Suprapubic skin (tissue), 4 donors: ENCODE results near the gene TBC1D5. TPM values are rescaled to one million over a fixed set of nuclear protein-coding genes. Genes with fewer than 3 reads are reported as not detected.
"Not testable (repeated sequence)": the region's sequence is repeated elsewhere in the genome, so short reads cannot be mapped to it uniquely, and the experiment has no call there.

Experiments
- DNase-seq, 2 donors: peaks; one replicate each; pipeline ENCODE4 v3.0.0-alpha.2; 2019; ENCODE audit warnings: low spot score in 2 of 2
- H3K27ac ChIP-seq: fragments of 200-600 bp; sonication (generic); one replicate; pipeline ENCODE4 v1.5.1; 2019
- H3K27me3 ChIP-seq: fragments of 200-600 bp; sonication (generic); one replicate; pipeline ENCODE4 v1.5.1; 2019
- H3K36me3 ChIP-seq: fragments of 200-600 bp; sonication (generic); one replicate; pipeline ENCODE4 v1.5.1; 2019
- H3K4me1 ChIP-seq: fragments of 200-600 bp; sonication (generic); one replicate; pipeline ENCODE4 v1.5.1; 2019
- H3K4me3 ChIP-seq: fragments of 200-600 bp; sonication (generic); one replicate; pipeline ENCODE4 v1.5.1; 2019; ENCODE audit warnings: mild to moderate bottlenecking
- H3K9me3 ChIP-seq: fragments of 200-600 bp; sonication (generic); one replicate; pipeline ENCODE4 v1.5.1; 2019
- CTCF ChIP-seq, 2 donors: fragments of 200-600 bp in 1 of 2; fragments of 450-650 bp in 1 of 2; sonication (generic) in 1 of 2; IDR thresholded peaks; one replicate each; pipeline ENCODE4 v1.5.1; 2016 to 2019; ENCODE audit warnings: antibody characterized with exemption in 2 of 2, mild to moderate bottlenecking in 1 of 2, moderate library complexity in 1 of 2
- EP300 ChIP-seq: sonication (generic); formaldehyde crosslinking; IDR thresholded peaks from one replicate; pipeline ENCODE4 v1.6.1; 2017; ENCODE audit warnings: antibody characterized with exemption
- POLR2A ChIP-seq, 2 donors: fragments of 450-650 bp; IDR thresholded peaks; one replicate each; pipeline ENCODE4 v1.6.1; 2017; ENCODE audit warnings: antibody characterized with exemption in 2 of 2, mild to moderate bottlenecking in 2 of 2, moderate library complexity in 2 of 2
- POLR2AphosphoS5 ChIP-seq, 3 donors: sonication (generic); formaldehyde crosslinking; IDR thresholded peaks; one replicate each; pipeline ENCODE4 v1.6.1; 2017; ENCODE audit warnings: antibody characterized with exemption in 3 of 3
- WGBS: methylation state at CpG from one replicate; pipeline ENCODE4 v1.1.5; 2018; 5-methylcytosine and 5-hydroxymethylcytosine counted together
- total RNA-seq, 4 donors: library from RNA; depleted of rRNA; stranded (reverse); fragments of >200 nt; gene quantifications; one replicate each; pipeline ENCODE4 v1.1.0, GENCODE V29; 2016

The TBC1D5 gene
- total RNA-seq, 4 donors from 2014 or later = 66.4 to 98.5 (median 79.9) TPM

- H3K4me1 ChIP-seq = peaks cover 2% of the 10 kb centered on the region
- H3K27me3 ChIP-seq = no peaks in the 10 kb centered on the region
- no peak overlapping the region for H3K27ac ChIP-seq
- no peak overlapping the region for H3K4me3 ChIP-seq
- TF ChIP-seq POLR2AphosphoS5 (IDR thresholded peaks at IDR 0.05) (no peak), POLR2A (IDR thresholded peaks at IDR 0.05) (no peak), EP300 (no peak), CTCF (IDR thresholded peaks at IDR 0.05) (no peak)
- H3K36me3 ChIP-seq = peaks cover 4% of the 10 kb centered on the region
- no peaks in the 10 kb centered on the region for H3K9me3 ChIP-seq
- no peak for DNase-seq
- 90% methylated on average over 10 of the region's 10 CpGs for WGBS
These were observed 195.8 kb downstream of the TBC1D5 start for GRCh38 chr3:17546500-17547255.

GRCh38 chr3:17544632-17545031, 197.8 kb downstream of the TBC1D5 start:
- Histone ChIP-seq H3K27ac (no peak overlapping the region), H3K4me3 (no peak overlapping the region), H3K27me3 (no peaks in the 10 kb centered on the region), H3K36me3 (peaks cover 4% of the 10 kb centered on the region), H3K9me3 (no peaks in the 10 kb centered on the region), H3K4me1 (no peaks in the 10 kb centered on the region)
- no peak for TF ChIP-seq CTCF (IDR thresholded peaks at IDR 0.05)
- TF ChIP-seq POLR2A (IDR thresholded peaks at IDR 0.05) = no peak
- no peak for TF ChIP-seq EP300
- TF ChIP-seq POLR2AphosphoS5 (IDR thresholded peaks at IDR 0.05) = no peak
- WGBS = 87% methylated on average over 2 of the region's 2 CpGs
- DNase-seq = no peak

GRCh38 chr3:17542591-17542990, 199.8 kb downstream of the TBC1D5 start:
- no peak overlapping the region for H3K27ac ChIP-seq
- 82% methylated on average over 1 of the region's 1 CpG for whole genome bisulfite sequencing
- TF ChIP-seq CTCF (IDR thresholded peaks at IDR 0.05) (no peak), EP300 (no peak), POLR2AphosphoS5 (IDR thresholded peaks at IDR 0.05) (no peak), POLR2A (IDR thresholded peaks at IDR 0.05) (no peak)
- no peak for DNase-seq
- no peaks in the 10 kb centered on the region for H3K27me3 ChIP-seq
- H3K36me3 ChIP-seq = peaks cover 4% of the 10 kb centered on the region
- H3K4me3 ChIP-seq = no peak overlapping the region
- no peaks in the 10 kb centered on the region for H3K9me3 ChIP-seq
- no peaks in the 10 kb centered on the region for H3K4me1 ChIP-seq

- no peaks in the 10 kb centered on the region for H3K27me3 ChIP-seq
- TF ChIP-seq EP300 = no peak
- no peak for TF ChIP-seq CTCF (IDR thresholded peaks at IDR 0.05)
- TF ChIP-seq POLR2AphosphoS5 (IDR thresholded peaks at IDR 0.05) = no peak
- no peak for TF ChIP-seq POLR2A (IDR thresholded peaks at IDR 0.05)
- peaks cover 4% of the 10 kb centered on the region for H3K36me3 ChIP-seq
- no peak for DNase-seq
- no peaks in the 10 kb centered on the region for H3K4me1 ChIP-seq
- 89% methylated on average over 3 of the region's 3 CpGs for WGBS
- no peak overlapping the region for H3K27ac ChIP-seq
- H3K4me3 ChIP-seq = no peak overlapping the region
- no peaks in the 10 kb centered on the region for H3K9me3 ChIP-seq
These were observed 203.0 kb downstream of the TBC1D5 start for GRCh38 chr3:17539436-17539835.

- DNase-seq = no peak
- TF ChIP-seq POLR2AphosphoS5 (IDR thresholded peaks at IDR 0.05) (no peak), CTCF (IDR thresholded peaks at IDR 0.05) (no peak), EP300 (no peak), POLR2A (IDR thresholded peaks at IDR 0.05) (no peak)
- H3K27me3 ChIP-seq = no peaks in the 10 kb centered on the region
- H3K4me1 ChIP-seq = no peaks in the 10 kb centered on the region
- no peaks in the 10 kb centered on the region for H3K9me3 ChIP-seq
- H3K27ac ChIP-seq = no peak overlapping the region
- no peak overlapping the region for H3K4me3 ChIP-seq
- no peaks in the 10 kb centered on the region for H3K36me3 ChIP-seq
- WGBS = 48% methylated on average over 2 of the region's 2 CpGs
These were observed 207.2 kb downstream of the TBC1D5 start for GRCh38 chr3:17535274-17535673.

- DNase-seq, H3K36me3 ChIP-seq: not testable (repeated sequence)
- 91% methylated on average over 4 of the region's 4 CpGs for WGBS
These were observed 210.0 kb downstream of the TBC1D5 start for GRCh38 chr3:17532446-17532845.

More at GRCh38 chr3:17532446-17532845, 210.0 kb downstream of the TBC1D5 start:
- not testable (repeated sequence) for H3K4me3 ChIP-seq, H3K9me3 ChIP-seq, H3K4me1 ChIP-seq, H3K27me3 ChIP-seq, H3K27ac ChIP-seq
